NCI-H82 treated with DMSO at 0.1 percent for 48 hours (cell line): Measurements from ENCODE around the gene TMEM14C.

Experiments
- DNase-seq: peaks from one replicate; lab custom pipeline; 2025; ENCODE audit not compliant: unreplicated experiment; lab: John Stamatoyannopoulos, UW

Gene TMEM14C

DNA sequence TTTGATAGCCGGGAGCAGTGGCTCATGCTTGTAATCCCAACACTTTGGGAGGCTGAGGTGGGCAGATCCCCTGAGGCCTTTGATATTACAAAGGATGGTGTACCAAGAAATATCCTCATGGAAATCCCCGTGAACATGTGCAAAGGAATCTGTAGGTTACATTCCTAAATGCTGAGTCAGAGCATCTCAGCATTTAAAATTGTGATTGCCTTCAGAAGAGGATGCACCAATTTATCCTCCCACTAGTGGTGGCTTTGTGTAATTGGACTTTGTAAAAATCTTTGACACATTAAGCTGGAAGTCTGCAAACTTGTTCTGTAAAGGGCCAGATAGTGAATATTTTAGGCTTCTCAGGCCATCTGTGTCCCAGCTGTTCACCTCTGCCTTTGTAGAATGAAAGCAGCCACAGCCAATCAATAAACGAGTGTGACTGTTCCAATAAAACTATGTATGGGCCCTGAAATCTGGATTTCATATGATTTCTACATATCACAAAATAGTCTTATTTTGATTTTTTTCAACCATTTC lies 36.5 kb downstream of the TMEM14C start:
- no peak for DNase-seq

DNA sequence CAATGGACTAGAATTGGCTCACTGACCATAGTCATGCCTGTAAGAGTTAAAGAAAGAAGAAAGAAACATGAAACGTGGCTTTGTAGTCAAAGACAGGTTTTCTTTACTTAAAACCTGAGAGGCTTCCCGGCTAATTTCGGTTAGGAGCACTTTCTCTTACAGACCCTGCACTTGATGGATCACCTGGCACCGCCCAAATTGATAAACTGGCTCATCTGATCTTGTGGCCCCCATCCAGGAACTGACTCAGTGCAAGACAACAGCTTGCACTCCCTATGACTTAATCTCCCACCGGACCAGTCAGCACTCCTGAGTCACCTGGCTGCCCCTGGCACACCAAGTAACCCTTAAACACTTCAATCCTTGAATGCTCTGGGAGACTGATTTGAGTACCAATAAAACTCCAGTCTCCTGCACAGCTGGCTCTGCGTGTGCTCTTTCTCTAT lies 37.0 kb downstream of the TMEM14C start:
- no peak for DNase-seq

- DNase-seq = no peak
These were observed 40.1 kb downstream of the TMEM14C start for GRCh38 chr6:10763006-10763405.

DNA sequence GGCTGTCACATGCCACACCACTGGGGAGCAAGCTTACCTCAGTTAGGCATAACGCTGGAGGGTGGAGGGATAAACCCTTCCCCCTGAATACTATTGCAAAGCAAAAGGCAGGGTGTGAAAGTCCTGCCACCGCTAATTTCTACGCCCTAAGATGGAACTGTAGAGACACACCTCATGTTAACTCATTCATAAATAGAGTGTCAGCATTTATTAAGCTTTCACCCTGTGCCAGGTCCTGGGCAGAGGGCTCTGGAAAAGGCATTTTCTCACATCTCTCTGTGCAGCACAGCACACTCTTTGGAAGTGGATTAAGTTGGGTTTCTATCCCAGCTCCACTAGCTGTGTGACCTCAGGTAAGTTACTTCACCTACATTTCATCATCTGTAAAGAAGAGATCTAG lies 46.5 kb downstream of the TMEM14C start:
- DNase-seq = no peak

DNA sequence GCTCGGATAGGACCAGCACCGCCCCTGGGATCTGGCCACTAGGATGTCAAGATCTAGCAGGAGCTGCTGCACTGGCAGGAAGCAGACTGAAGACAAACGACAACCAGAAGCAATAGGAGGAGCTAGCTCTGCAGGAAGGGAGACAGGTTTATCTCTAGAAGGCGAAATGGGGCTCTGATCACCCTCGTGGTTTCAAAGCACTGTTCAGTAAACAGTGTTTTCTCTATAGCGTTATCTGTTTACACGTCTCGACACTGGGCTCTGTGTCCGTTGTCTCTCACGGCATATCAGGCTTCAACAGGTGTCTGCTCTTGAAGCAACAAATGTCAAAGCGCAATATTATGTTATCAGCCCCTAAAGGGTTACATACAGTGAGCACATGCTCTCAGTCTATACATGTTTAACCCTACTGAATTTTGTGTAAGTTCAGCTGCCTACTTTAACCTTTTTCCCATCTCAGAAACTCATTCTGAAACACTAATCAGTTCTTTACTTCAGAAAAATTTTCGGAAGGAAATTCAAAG lies 48.6 kb downstream of the TMEM14C start:
- no peak for DNase-seq

DNA sequence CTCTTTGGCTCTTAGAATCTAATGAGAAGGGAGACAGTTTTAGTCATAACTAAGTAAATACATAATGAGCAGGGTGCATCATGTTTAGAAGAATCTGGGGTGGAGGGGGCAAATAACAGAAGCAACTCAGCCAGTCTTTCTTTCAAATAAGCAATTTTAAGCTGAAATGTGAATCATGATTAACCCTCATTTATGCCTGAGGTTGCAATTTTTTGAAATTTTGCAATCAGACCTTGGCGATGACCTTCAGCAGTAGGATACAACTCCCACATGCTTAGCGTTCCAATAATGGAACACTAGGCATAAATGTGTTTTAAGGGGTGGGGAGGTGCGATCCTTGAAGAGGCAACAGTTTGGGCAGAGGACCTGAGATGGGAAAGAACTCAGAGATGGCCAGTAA lies 55.4 kb downstream of the TMEM14C start:
- DNase-seq = no peak

- DNase-seq = peak; percentile 27
These were observed 56.2 kb downstream of the TMEM14C start for GRCh38 chr6:10779076-10779475.
